DND-41 (cell line): Measurements from ENCODE around the gene MYL2.

Experiments
- ATAC-seq: fragments of 200-7000 bp; cut with Tn5 transposase; 3 replicates; pipeline ENCODE4 v1.9.1; 2021; ENCODE audit warnings: low read depth; ENCODE audit not compliant: insufficient read depth
- DNase-seq: peaks from one replicate; pipeline ENCODE4 v3.0.0-alpha.2; 2020
- H2AFZ ChIP-seq: 2 replicates; pipeline ENCODE4 v1.6.0; 2012; ENCODE audit warnings: low read depth, low read length
- H3K27ac ChIP-seq: 2 replicates; pipeline ENCODE4 v1.5.1; 2012; ENCODE audit warnings: low read length, inconsistent platforms
- H3K27me3 ChIP-seq: fragments of 200-600 bp; sonication (generic); 2 replicates; pipeline ENCODE4 v1.6.0; 2012; ENCODE audit warnings: low read length, mild to moderate bottlenecking, inconsistent platforms; ENCODE audit not compliant: insufficient read depth, poor library complexity
- H3K36me3 ChIP-seq: 2 replicates; pipeline ENCODE4 v1.5.1; 2012; ENCODE audit warnings: low read length, inconsistent platforms; ENCODE audit not compliant: insufficient read depth
- H3K4me1 ChIP-seq: 2 replicates; pipeline ENCODE4 v1.5.1; 2012; ENCODE audit warnings: mild to moderate bottlenecking, low read length; ENCODE audit not compliant: insufficient read depth
- H3K4me2 ChIP-seq: 2 replicates; pipeline ENCODE4 v1.6.0; 2012; ENCODE audit warnings: mild to moderate bottlenecking, moderate library complexity, low read length, inconsistent platforms; ENCODE audit not compliant: insufficient read depth
- H3K4me3 ChIP-seq, 2 experiments: fragments of 200-600 bp in 1 of 2; shearing (Covaris generic) in 1 of 2; 2 replicates each; pipeline ENCODE4 v1.5.1; 2012 to 2016; ENCODE audit warnings: inconsistent platforms in 2 of 2, low read length in 2 of 2, mild to moderate bottlenecking in 2 of 2, low read depth in 1 of 2, moderate library complexity in 1 of 2
- H3K79me2 ChIP-seq: 2 replicates; pipeline ENCODE4 v1.6.0; 2012; ENCODE audit warnings: low read length, inconsistent platforms; ENCODE audit not compliant: insufficient read depth
- H3K9ac ChIP-seq: 2 replicates; pipeline ENCODE4 v1.6.0; 2012; ENCODE audit warnings: low read depth, mild to moderate bottlenecking, inconsistent platforms, low read length, moderate library complexity
- H3K9me3 ChIP-seq: 2 replicates; pipeline ENCODE4 v1.5.1; 2012; ENCODE audit warnings: low read length, moderate library complexity, mild to moderate bottlenecking, inconsistent platforms; ENCODE audit not compliant: insufficient read depth, severe bottlenecking
- H4K20me1 ChIP-seq: 2 replicates; pipeline ENCODE4 v1.6.0; 2012; ENCODE audit warnings: low read length; ENCODE audit not compliant: insufficient read depth
- EZH2 ChIP-seq: IDR thresholded peaks from 3 replicates; pipeline ENCODE4 v1.6.1; 2012; ENCODE audit warnings: borderline replicate concordance, low read depth, mild to moderate bottlenecking, moderate library complexity, low read length, inconsistent platforms; ENCODE audit not compliant: severe bottlenecking
- TF ChIP-seq, protein P1 (sequence below): IDR thresholded peaks from 2 replicates; pipeline ENCODE4 v1.5.1; 2012; ENCODE audit warnings: borderline replicate concordance, low read length, moderate library complexity, mild to moderate bottlenecking; ENCODE audit not compliant: poor library complexity, severe bottlenecking; ENCODE audit errors: extremely low read depth

MYL2 gene

DNA sequence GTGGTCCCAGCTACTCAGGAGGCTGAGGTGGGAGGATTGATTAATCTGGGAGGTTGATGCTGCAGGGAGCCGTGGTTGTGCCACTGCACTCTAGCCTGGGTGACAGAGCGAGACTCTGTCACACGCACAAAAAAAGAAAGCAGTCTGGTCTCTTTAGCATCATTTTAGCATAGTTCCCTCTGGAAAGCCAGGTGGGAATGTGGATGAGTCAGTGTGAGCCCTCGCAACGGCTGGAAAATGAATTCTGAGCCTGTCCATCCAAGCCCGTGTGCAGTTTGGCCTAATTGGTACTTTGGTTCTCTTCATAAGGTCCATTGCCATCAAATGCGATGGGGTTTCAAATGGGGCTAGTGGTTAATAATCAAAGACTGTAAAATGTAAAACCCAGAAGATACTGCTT, 2.4 kb downstream of the MYL2 start:
- peaks cover 4% of the 10 kb centered on the region for H3K27me3 ChIP-seq
- no peak for DNase-seq
- H3K4me1 ChIP-seq = no peaks in the 10 kb centered on the region
- ATAC-seq = no peak
- H3K4me2 ChIP-seq = no peak overlapping the region
- no peak overlapping the region for H2AFZ ChIP-seq
- H3K36me3 ChIP-seq = no peaks in the 10 kb centered on the region
- H3K9me3 ChIP-seq = no peaks in the 10 kb centered on the region
- no peak overlapping the region for H3K4me3 ChIP-seq
- no peaks in the 10 kb centered on the region for H3K79me2 ChIP-seq
- no peak overlapping the region for H3K27ac ChIP-seq
- H4K20me1 ChIP-seq = peaks cover 2% of the 10 kb centered on the region; the same call in 1 of the 2 replicates
- TF ChIP-seq, protein P1, sequence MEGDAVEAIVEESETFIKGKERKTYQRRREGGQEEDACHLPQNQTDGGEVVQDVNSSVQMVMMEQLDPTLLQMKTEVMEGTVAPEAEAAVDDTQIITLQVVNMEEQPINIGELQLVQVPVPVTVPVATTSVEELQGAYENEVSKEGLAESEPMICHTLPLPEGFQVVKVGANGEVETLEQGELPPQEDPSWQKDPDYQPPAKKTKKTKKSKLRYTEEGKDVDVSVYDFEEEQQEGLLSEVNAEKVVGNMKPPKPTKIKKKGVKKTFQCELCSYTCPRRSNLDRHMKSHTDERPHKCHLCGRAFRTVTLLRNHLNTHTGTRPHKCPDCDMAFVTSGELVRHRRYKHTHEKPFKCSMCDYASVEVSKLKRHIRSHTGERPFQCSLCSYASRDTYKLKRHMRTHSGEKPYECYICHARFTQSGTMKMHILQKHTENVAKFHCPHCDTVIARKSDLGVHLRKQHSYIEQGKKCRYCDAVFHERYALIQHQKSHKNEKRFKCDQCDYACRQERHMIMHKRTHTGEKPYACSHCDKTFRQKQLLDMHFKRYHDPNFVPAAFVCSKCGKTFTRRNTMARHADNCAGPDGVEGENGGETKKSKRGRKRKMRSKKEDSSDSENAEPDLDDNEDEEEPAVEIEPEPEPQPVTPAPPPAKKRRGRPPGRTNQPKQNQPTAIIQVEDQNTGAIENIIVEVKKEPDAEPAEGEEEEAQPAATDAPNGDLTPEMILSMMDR = no peak
- TF ChIP-seq EZH2 = no peak
- no peak overlapping the region for H3K9ac ChIP-seq

DNA sequence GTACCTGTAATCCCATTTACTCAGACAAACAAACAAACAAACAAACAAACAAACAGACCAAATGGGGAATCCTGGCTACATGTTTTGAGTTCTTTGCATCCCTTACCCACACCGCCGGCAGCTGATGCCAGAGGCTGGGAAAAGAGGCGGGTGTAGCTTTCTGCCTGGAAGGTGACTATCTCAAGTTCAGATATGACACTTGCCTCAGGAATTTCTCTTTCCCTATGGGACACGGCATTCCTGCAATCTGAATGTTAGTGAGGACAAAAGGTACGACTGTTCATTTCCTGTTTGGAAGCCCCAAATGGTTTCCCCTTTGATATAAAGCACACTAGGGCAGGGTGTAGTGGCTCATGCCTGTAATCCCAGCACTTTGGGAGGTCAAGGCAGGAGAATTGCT, 2.9 kb downstream of the MYL2 start:
- DNase-seq (no peak), ATAC-seq (no peak)
- Histone ChIP-seq H3K4me3 (no peak overlapping the region), H3K4me1 (no peaks in the 10 kb centered on the region), H3K36me3 (no peaks in the 10 kb centered on the region), H3K27me3 (peaks cover 4% of the 10 kb centered on the region), H3K27ac (no peak overlapping the region), H3K4me2 (no peak overlapping the region), H4K20me1 (peaks cover 2% of the 10 kb centered on the region; the same call in 1 of the 2 replicates), H3K9ac (no peak overlapping the region), H3K79me2 (no peaks in the 10 kb centered on the region), H2AFZ (no peak overlapping the region), H3K9me3 (no peaks in the 10 kb centered on the region)
- no peak for TF ChIP-seq EZH2
- TF ChIP-seq, protein P1 = no peak

DNA sequence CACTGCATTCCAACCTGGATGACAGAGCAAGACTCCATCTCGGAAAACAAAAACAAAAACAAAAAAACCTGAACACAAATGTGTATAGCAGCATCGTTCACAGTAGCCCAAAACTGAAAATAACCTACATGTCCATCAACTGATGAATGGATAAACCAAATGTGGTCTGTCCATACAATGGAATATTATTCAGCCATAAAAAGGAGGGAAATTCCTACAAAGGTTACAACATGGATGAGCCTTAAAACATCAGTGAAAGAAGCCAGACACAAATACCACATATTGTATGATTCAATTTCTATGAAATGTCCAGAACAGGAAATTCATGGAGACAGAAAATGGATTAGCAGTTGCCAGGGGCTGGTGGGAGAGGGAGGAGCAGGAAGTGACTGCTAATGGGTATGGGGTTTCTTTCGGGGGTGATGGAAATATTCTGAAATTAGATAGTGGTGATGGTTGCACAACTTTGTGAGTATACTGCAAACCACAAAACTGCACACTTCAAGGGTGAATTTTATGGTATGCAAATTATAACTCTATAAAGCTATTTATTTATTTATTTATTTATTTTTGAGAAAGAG, 4.0 kb downstream of the MYL2 start:
- Histone ChIP-seq H3K9me3 (no peaks in the 10 kb centered on the region), H3K27me3 (peaks cover 4% of the 10 kb centered on the region), H3K4me1 (no peaks in the 10 kb centered on the region), H4K20me1 (peaks cover 2% of the 10 kb centered on the region; the same call in 1 of the 2 replicates), H3K79me2 (no peaks in the 10 kb centered on the region), H2AFZ (no peak overlapping the region), H3K36me3 (no peaks in the 10 kb centered on the region), H3K9ac (no peak overlapping the region), H3K4me3 (no peak overlapping the region), H3K4me2 (no peak overlapping the region), H3K27ac (no peak overlapping the region)
- TF ChIP-seq, protein P1 = no peak
- no peak for TF ChIP-seq EZH2
- DNase-seq (no peak), ATAC-seq (no peak)
